Fibroblast of lung (primary cell): ENCODE results near the gene PIK3R1.

ENCODE experiments used
- EZH2 ChIP-seq: IDR thresholded peaks from 2 replicates; pipeline ENCODE4 v1.5.1; 2012; ENCODE audit warnings: low read length, control low read depth, mild to moderate bottlenecking; ENCODE audit errors: missing control alignments
- TF ChIP-seq, protein P1 (sequence below), 2 donors: IDR thresholded peaks in 1 of 2; conservative IDR thresholded peaks in 1 of 2; 1 replicate in 1 of 2; 2 replicates in 1 of 2; pipeline ENCODE4 v1.5.1; 2011 to 2012; ENCODE audit warnings: low read length in 2 of 2, control low read depth in 1 of 2, inconsistent platforms in 1 of 2, low read depth in 1 of 2, mild to moderate bottlenecking in 1 of 2

GRCh38 chr5:68286612-68286912, 71.0 kb downstream of the PIK3R1 start:
- TF ChIP-seq, protein P1, sequence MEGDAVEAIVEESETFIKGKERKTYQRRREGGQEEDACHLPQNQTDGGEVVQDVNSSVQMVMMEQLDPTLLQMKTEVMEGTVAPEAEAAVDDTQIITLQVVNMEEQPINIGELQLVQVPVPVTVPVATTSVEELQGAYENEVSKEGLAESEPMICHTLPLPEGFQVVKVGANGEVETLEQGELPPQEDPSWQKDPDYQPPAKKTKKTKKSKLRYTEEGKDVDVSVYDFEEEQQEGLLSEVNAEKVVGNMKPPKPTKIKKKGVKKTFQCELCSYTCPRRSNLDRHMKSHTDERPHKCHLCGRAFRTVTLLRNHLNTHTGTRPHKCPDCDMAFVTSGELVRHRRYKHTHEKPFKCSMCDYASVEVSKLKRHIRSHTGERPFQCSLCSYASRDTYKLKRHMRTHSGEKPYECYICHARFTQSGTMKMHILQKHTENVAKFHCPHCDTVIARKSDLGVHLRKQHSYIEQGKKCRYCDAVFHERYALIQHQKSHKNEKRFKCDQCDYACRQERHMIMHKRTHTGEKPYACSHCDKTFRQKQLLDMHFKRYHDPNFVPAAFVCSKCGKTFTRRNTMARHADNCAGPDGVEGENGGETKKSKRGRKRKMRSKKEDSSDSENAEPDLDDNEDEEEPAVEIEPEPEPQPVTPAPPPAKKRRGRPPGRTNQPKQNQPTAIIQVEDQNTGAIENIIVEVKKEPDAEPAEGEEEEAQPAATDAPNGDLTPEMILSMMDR (conservative IDR thresholded peaks at IDR 0.05 in 1 of 2, IDR thresholded peaks at IDR 0.05 in 1 of 2; ENCODE audit: low read depth in 1 of 2, low read length in 2 of 2) = no peak
- no peak for TF ChIP-seq EZH2
